Effector CD8-positive, alpha-beta T cell (primary cell): ENCODE measurements around the gene SOX15.
"Not testable (repeated sequence)": the region's sequence is repeated elsewhere in the genome, so short reads cannot be mapped to it uniquely, and the experiment has no call there.

ENCODE experiments used
- DNase-seq: peaks from one replicate; lab custom pipeline; 2025; lab: John Stamatoyannopoulos, UW

Gene SOX15

DNA sequence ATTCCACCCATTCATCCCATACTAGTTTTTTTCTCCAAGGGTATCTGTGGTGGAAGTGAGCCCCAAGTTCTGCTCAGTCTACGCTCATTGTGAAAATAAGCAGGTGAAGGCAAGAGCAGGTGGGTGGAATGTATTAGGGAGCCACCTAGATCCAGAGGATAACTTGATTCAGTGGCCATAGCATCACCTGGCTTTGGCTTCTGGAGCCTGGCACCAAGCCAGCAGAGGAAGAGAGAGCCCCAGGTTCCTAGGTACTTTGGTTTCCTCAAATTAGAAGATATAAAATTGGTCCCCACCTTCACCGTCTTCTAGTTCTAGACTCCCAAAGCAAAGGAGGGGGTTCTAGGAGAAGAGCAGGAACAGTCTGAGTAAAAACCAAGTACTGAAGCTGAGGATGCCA lies 20.7 kb upstream of the SOX15 start:
- DNase-seq: no peak

DNA sequence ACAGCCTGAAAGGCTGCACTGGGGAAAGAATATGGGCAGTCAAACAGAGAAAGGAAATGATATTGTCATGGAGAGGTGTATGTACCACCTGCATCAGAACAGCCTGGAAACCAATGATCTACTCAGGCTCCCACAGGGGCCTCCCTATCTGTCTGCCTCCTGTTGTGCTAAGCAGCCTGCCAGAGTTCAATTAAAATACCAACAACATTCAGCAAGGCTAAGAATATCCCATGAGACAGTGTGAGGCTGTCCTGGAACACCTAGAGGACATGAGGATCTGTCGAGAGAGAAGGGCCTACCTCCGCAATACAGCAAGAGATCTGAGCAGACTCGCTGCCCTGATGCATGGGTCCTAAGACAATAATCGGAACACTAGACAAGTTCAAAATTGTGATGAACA lies 16.4 kb upstream of the SOX15 start:
- no peak for DNase-seq

DNA sequence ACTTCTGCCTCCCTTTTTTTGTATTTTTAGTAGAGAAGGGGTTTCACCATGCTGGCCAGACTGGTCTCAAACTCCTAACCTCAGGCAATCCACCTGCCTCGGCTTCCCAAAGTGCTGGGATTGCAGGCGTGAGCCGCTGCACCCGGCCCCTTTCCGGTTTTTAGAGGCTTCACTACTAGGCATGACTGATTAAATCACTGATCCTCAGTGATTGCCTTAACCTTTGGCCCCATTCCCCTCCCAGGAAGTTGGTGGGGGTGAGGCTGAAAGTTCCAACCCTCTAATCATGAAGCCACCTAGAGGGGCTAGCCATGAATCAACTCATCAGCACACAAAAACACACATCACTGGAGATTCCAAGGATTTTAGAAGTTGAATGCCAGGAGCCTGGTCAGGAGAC lies 7.7 kb upstream of the SOX15 start:
- DNase-seq: not testable (repeated sequence)

GRCh38 chr17:7593296-7593695 lies 3.4 kb upstream of the SOX15 start:
- DNase-seq: no peak

DNA sequence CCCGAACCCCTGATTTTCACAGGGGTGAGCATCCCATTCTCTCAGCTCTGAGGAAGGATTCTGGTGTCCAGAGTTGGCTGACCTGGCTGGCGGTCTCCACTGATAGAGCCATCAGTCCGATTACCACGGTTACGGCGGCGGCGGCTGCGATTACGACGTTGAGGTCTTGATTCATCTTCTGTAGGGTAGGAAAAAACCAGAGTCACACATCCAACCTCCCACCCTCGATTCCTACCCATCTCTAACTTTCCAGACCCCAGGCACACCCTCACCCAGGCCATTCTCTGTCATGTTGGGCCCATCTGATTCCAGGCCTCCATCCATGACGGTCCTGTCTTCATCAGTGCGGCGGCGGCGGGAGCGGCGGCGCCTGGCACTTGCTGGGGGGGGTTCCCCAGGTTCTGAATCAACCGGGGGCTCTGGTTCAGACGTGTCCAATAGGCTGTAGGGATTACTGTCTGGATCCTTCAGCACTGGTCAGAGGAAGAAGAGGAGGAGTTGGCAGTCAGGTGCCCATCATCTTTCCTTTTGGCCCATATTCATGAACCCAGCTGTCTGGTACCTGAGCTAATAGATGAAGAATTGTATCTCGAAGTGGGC lies 2.6 kb upstream of the SOX15 start:
- no peak for DNase-seq

DNA sequence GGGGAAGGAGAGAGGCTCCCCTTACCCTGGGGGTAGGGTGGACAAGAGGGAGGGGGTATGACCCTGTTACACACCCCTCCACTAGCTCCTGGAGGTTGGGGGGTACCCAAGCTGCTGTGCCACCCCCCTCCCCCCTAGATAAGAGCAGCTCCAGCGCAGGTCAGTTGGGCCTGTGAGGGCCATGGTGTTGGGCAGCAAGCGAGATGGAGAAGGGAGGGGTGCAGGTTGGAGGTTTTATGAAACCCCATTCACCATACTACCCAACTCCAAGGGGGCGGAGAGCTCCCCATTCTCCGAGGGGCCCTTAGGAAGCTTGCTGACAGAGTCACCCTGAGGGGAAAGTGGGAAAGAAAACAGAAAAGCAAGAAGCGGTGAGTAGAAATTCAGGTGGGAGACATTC lies 1.7 kb upstream of the SOX15 start:
- DNase-seq: no peak

DNA sequence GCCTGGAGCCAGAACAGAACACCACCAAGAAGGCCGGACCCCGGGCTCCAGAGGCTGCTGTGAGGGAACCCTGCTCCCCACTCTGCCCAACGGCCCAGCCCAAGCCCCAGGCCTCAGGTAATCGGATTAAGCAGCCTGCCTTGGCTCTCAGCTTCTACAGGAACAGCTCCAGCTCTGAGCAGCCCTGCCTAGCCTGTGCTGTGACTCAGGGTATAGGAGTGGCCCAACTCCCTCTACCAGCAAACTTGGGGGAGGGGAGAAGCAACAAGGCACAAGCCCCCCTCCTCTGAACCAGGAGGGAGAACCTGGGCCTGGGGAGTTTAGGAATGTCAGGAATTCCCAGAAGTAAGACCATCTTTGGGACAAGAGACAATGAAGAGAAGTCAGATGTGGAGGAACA lies 849 bp upstream of the SOX15 start:
- no peak for DNase-seq

GRCh38 chr17:7589204-7589868 lies 558 bp downstream of the SOX15 start:
- DNase-seq: peak; percentile 45

DNA sequence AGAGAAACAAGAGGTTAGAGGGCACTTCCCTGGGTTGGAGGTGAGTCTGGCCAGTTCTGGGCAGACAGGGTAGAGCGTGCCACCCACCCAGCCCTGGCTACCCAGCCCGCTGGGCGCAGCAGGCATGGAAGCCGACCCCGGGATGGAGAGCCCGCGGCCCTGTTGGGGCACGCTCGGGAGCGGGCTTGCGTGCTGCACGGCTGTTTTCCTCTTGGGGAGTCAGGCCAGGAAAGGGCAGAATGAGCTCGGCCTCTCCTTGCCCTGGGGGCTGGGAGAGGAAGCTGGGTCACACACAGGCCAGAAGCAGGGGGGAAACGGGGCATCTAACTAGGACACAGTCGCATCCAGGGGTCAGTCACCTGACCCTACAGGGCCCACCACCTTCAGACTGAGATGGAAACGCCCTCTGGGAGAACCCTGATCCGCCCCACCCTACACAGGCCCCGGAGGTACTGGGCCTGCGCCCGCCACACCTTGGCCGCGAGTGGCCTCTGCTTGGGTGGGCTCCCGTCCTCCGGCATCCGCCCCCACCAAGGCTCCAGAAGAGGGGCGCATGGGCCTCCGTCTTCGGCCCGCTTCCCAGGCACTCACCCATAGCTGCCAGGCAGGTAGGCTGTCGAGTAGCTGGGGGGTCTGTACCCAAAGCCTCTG lies 1.2 kb downstream of the SOX15 start:
- DNase-seq: no peak

- no peak for DNase-seq
Observed at GRCh38 chr17:7587420-7588151, 2.3 kb downstream of the SOX15 start.

- DNase-seq: no peak
Observed at GRCh38 chr17:7586673-7587419, 3.0 kb downstream of the SOX15 start.

GRCh38 chr17:7583253-7584109 lies 6.4 kb downstream of the SOX15 start, which contains the start of gene MPDU1:
Gene MPDU1 (plus strand): TSS chr17:7583852. CDS start chr17:7583863, 11 bp downstream.
- peak; percentile 91 for DNase-seq

DNA sequence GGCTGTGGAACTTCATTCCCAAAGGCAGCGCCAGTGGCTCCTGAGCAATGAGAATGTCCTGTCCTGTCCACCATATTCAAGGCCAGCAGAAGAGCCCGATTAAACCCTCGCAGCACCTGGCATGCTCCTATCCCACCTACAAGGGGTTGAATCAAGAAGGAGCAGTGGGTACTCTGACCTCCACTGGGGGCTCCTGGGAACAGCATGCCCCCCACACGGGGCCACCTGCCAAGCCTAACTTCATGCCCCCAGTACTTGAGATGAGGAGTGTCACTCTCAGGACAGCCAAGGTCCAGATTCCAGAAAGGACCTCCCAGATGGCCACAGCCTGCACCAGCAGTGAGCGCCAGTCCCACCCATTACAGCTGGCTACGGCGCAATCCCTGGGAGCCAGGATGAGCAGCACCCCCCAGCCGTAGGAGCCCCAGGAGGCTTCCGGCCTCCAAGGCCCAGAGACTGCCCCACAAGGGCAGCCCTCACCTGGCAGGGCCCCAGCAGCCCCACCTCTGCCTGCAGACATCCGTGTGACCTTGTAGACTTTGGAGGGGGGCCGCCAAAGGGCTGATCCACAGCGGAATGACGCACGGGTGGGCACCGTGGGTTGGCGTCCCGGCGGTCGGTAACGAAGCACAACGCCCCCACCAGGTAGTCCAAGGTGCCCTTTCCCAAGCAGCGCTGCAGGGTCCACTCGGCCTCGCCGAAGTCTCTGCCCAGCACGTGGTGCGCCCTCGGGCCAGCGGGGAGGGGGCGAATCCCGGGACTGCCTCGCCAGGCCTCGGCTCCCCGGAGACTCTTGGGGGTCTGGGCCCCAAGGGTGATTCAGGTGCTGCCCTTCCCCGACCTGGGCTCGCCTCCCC lies 7.3 kb downstream of the SOX15 start:
- no peak for DNase-seq

DNA sequence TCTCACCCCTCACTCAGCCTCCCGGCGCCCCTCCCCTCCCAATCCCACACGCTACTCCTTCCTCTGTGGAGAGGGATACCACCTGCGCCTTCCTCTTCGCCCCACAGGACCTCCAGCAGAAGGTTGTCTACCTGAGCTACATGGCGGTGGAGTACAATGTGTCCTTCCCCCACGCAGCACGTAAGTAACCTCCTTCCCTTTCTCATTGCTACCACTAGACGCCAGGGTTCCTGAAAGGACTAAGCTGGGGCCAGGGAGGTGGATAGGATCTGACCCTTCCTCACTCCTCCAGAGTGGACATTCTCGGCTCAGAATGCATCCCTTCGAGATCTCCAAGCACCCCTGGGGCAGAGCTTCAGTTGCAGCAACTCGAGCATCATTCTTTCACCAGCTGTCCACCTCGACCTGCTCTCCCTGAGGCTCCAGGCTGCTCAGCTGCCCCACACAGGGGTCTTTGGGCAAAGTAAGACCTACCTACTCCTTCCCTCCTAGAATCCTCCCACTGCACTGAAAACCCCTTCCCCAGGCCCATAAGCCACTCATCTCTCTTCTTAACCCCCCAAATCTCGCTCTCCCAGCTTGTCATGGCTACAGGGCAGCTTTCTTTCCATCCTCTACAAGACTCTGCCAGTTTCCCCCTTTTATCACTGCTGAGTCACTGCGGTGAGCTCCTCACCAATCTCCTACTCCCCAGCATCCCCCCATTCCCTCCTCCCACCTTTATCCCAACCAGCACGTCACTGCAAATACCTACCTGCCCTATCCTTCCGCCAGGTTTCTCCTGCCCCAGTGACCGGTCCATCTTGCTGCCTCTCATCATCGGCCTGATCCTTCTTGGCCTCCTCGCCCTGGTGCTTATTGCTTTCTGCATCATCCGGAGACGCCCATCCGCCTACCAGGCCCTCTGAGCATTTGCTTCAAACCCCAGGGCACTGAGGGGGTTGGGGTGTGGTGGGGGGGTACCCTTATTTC lies 9.0 kb downstream of the SOX15 start:
- no peak for DNase-seq

GRCh38 chr17:7579834-7580603 lies 9.9 kb downstream of the SOX15 start:
- no peak for DNase-seq

- DNase-seq: no peak
Observed at GRCh38 chr17:7579001-7579833, 10.7 kb downstream of the SOX15 start, which contains the start of gene CD68. Gene CD68 (plus strand): TSS chr17:7579638. CDS start chr17:7579678, 40 bp downstream.
